Measurements from ENCODE around the gene SLC25A33. TPM values are rescaled to one million over a fixed set of nuclear protein-coding genes. Genes with fewer than 3 reads are reported as not detected.
A peak's percentile ranks its signal among the peaks of the same experiment; 100 is the strongest.
"Not testable (repeated sequence)": the region's sequence is repeated elsewhere in the genome, so short reads cannot be mapped to it uniquely, and the experiment has no call there.

SLC25A33 gene
- total and polyA plus RNA-seq, 2 donors = 4.6 to 5.8 TPM

- Histone ChIP-seq H3K36me3 (ENCODE audit: control insufficient read depth in 2 of 2, insufficient read depth in 2 of 2, low read length in 1 of 2) (no peaks in the 10 kb centered on the region), H3K27ac (ENCODE audit: low read depth in 1 of 2, low read length in 1 of 2) (no peak overlapping the region), H3K27me3 (ENCODE audit: control insufficient read depth in 2 of 2, insufficient read depth in 1 of 2, low read length in 1 of 2) (no peaks in the 10 kb centered on the region), H3K4me1 (ENCODE audit: control insufficient read depth in 2 of 2, insufficient read depth in 2 of 2, low read length in 2 of 2) (no peaks in the 10 kb centered on the region), H3K9me3 (ENCODE audit: control insufficient read depth in 2 of 2, insufficient read depth in 1 of 2, low read length in 1 of 2) (no peaks in the 10 kb centered on the region), H3K4me3 (ENCODE audit: low read length in 2 of 2) (no peak overlapping the region)
- no peak for DNase-seq (ENCODE audit: low read depth in 6 of 9, low spot score in 9 of 9)
- WGBS = 92% methylated on average over 18 of the region's 18 CpGs
These were observed 36.1 kb upstream of the SLC25A33 start for GRCh38 chr1:9503001-9503675.

GRCh38 chr1:9505143-9505542 lies 34.1 kb upstream of the SLC25A33 start:
- no peaks in the 10 kb centered on the region for H3K36me3 ChIP-seq (ENCODE audit: control insufficient read depth in 2 of 2, insufficient read depth in 2 of 2, low read length in 1 of 2)
- WGBS = 95% methylated on average over 8 of the region's 8 CpGs
- no peaks in the 10 kb centered on the region for H3K4me1 ChIP-seq (ENCODE audit: control insufficient read depth in 2 of 2, insufficient read depth in 2 of 2, low read length in 2 of 2)

GRCh38 chr1:9506901-9507300 lies 32.4 kb upstream of the SLC25A33 start:
- 95% methylated on average over 8 of the region's 8 CpGs for WGBS

More at GRCh38 chr1:9505143-9505542, 34.1 kb upstream of the SLC25A33 start:
- Histone ChIP-seq H3K27ac (ENCODE audit: low read depth in 1 of 2, low read length in 1 of 2) (no peak overlapping the region), H3K27me3 (ENCODE audit: control insufficient read depth in 2 of 2, insufficient read depth in 1 of 2, low read length in 1 of 2) (no peaks in the 10 kb centered on the region), H3K4me3 (ENCODE audit: low read length in 2 of 2) (no peak overlapping the region), H3K9me3 (ENCODE audit: control insufficient read depth in 2 of 2, insufficient read depth in 1 of 2, low read length in 1 of 2) (no peaks in the 10 kb centered on the region)
- no peak for DNase-seq (ENCODE audit: low read depth in 6 of 9, low spot score in 9 of 9)

DNA sequence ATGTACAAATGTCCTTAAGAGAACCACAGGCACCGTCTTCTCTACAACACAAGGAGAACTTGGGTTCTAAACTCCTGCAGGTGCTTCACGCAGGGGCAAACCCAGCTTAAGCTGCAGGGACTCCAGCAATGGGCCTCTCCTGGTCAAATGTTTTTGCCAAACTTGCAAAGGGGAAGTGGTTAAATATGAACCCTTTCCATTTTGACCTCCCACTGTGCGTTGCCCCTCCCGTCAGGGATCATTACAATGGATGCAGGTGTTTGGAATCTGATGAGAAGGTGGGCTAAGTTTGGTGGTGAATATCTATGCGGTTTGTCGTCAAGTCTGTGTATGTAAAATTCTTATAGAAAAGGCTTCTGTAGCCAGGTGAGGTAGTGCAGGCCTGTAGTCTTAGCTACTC lies 29.1 kb upstream of the SLC25A33 start:
- 95% methylated on average over 6 of the region's 6 CpGs for WGBS
- H3K36me3 ChIP-seq (ENCODE audit: control insufficient read depth in 2 of 2, insufficient read depth in 2 of 2, low read length in 1 of 2) = no peaks in the 10 kb centered on the region
- no peaks in the 10 kb centered on the region for H3K27me3 ChIP-seq (ENCODE audit: control insufficient read depth in 2 of 2, insufficient read depth in 1 of 2, low read length in 1 of 2)

More at GRCh38 chr1:9506901-9507300, 32.4 kb upstream of the SLC25A33 start:
- Histone ChIP-seq H3K27me3 (ENCODE audit: control insufficient read depth in 2 of 2, insufficient read depth in 1 of 2, low read length in 1 of 2) (no peaks in the 10 kb centered on the region), H3K36me3 (ENCODE audit: control insufficient read depth in 2 of 2, insufficient read depth in 2 of 2, low read length in 1 of 2) (no peaks in the 10 kb centered on the region), H3K4me3 (ENCODE audit: low read length in 2 of 2) (no peak overlapping the region), H3K27ac (ENCODE audit: low read depth in 1 of 2, low read length in 1 of 2) (no peak overlapping the region), H3K4me1 (ENCODE audit: control insufficient read depth in 2 of 2, insufficient read depth in 2 of 2, low read length in 2 of 2) (no peaks in the 10 kb centered on the region), H3K9me3 (ENCODE audit: control insufficient read depth in 2 of 2, insufficient read depth in 1 of 2, low read length in 1 of 2) (no peaks in the 10 kb centered on the region)
- no peak for DNase-seq (ENCODE audit: low read depth in 6 of 9, low spot score in 9 of 9)

GRCh38 chr1:9515550-9515949 lies 23.7 kb upstream of the SLC25A33 start:
- not testable (repeated sequence) for DNase-seq (ENCODE audit: low read depth in 6 of 9, low spot score in 9 of 9); H3K4me3 ChIP-seq (ENCODE audit: low read length in 2 of 2); H3K36me3 ChIP-seq (ENCODE audit: control insufficient read depth in 2 of 2, insufficient read depth in 2 of 2, low read length in 1 of 2); H3K27me3 ChIP-seq (ENCODE audit: control insufficient read depth in 2 of 2, insufficient read depth in 1 of 2, low read length in 1 of 2); H3K9me3 ChIP-seq (ENCODE audit: control insufficient read depth in 2 of 2, insufficient read depth in 1 of 2, low read length in 1 of 2); H3K4me1 ChIP-seq (ENCODE audit: control insufficient read depth in 2 of 2, insufficient read depth in 2 of 2, low read length in 2 of 2); H3K27ac ChIP-seq (ENCODE audit: low read depth in 1 of 2, low read length in 1 of 2)
- WGBS = 95% methylated on average over 9 of the region's 9 CpGs

More for the DNA sequence above, 29.1 kb upstream of the SLC25A33 start:
- Histone ChIP-seq H3K27ac (ENCODE audit: low read depth in 1 of 2, low read length in 1 of 2) (no peak overlapping the region), H3K4me3 (ENCODE audit: low read length in 2 of 2) (no peak overlapping the region), H3K4me1 (ENCODE audit: control insufficient read depth in 2 of 2, insufficient read depth in 2 of 2, low read length in 2 of 2) (no peaks in the 10 kb centered on the region), H3K9me3 (ENCODE audit: control insufficient read depth in 2 of 2, insufficient read depth in 1 of 2, low read length in 1 of 2) (no peaks in the 10 kb centered on the region)
- no peak for DNase-seq (ENCODE audit: low read depth in 6 of 9, low spot score in 9 of 9)

DNA sequence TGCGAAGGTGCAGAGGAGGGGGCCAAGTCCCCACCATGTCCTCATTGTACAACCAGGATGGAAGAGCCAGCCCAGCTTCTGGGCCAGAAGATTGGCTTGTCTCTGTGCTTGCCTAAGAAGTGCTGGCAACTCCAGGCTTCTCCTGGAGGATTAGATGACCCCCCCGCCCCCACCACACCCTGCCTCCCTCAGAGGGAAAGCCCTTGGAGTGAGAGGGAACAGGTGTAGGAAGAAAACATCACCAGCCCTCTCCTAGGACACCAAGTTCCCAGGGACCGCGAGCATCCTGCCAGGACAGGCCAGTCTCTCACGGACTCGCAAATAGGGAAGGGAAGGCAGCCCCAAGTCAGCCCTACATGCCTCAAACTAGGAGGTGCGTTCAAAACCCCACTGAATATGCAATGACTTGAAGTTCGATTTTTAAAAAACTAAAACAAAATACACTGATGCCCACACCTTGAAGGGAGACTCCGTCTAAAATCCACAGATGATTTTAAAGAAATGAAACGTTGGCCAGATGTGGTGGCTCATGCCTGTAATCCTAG lies 20.7 kb upstream of the SLC25A33 start:
- H3K4me1 ChIP-seq (ENCODE audit: control insufficient read depth in 2 of 2, insufficient read depth in 2 of 2, low read length in 2 of 2) = no peaks in the 10 kb centered on the region
- WGBS = 93% methylated on average over 10 of the region's 10 CpGs
- H3K27me3 ChIP-seq (ENCODE audit: control insufficient read depth in 2 of 2, insufficient read depth in 1 of 2, low read length in 1 of 2) = peaks cover 0 to 3% of the 10 kb centered on the region in 2 donors
- H3K4me3 ChIP-seq (ENCODE audit: low read length in 2 of 2) = no peak overlapping the region
- H3K27ac ChIP-seq (ENCODE audit: low read depth in 1 of 2, low read length in 1 of 2) = no peak overlapping the region
- H3K36me3 ChIP-seq (ENCODE audit: control insufficient read depth in 2 of 2, insufficient read depth in 2 of 2, low read length in 1 of 2) = no peaks in the 10 kb centered on the region
- peaks cover 2 to 4% of the 10 kb centered on the region in 2 donors for H3K9me3 ChIP-seq (ENCODE audit: control insufficient read depth in 2 of 2, insufficient read depth in 1 of 2, low read length in 1 of 2)
- no peak for DNase-seq (ENCODE audit: low read depth in 6 of 9, low spot score in 9 of 9)

- 82% methylated on average over 8 of the region's 8 CpGs for WGBS
- Histone ChIP-seq H3K27ac (ENCODE audit: low read depth in 1 of 2, low read length in 1 of 2) (no peak overlapping the region), H3K4me1 (ENCODE audit: control insufficient read depth in 2 of 2, insufficient read depth in 2 of 2, low read length in 2 of 2) (no peaks in the 10 kb centered on the region)
These were observed 18.9 kb upstream of the SLC25A33 start for GRCh38 chr1:9520411-9520810.

GRCh38 chr1:9529190-9529589 lies 10.1 kb upstream of the SLC25A33 start:
- peak in 1 of 9 donors; percentile 18 for DNase-seq (ENCODE audit: low read depth in 6 of 9, low spot score in 9 of 9)
- no peak overlapping the region for H3K27ac ChIP-seq (ENCODE audit: low read depth in 1 of 2, low read length in 1 of 2)
- 93% methylated on average over 8 of the region's 8 CpGs for WGBS
- no peaks in the 10 kb centered on the region for H3K36me3 ChIP-seq (ENCODE audit: control insufficient read depth in 2 of 2, insufficient read depth in 2 of 2, low read length in 1 of 2)
- no peaks in the 10 kb centered on the region for H3K27me3 ChIP-seq (ENCODE audit: control insufficient read depth in 2 of 2, insufficient read depth in 1 of 2, low read length in 1 of 2)
- H3K4me3 ChIP-seq (ENCODE audit: low read length in 2 of 2) = no peak overlapping the region
- no peaks in the 10 kb centered on the region for H3K4me1 ChIP-seq (ENCODE audit: control insufficient read depth in 2 of 2, insufficient read depth in 2 of 2, low read length in 2 of 2)
- no peaks in the 10 kb centered on the region for H3K9me3 ChIP-seq (ENCODE audit: control insufficient read depth in 2 of 2, insufficient read depth in 1 of 2, low read length in 1 of 2)

More at GRCh38 chr1:9520411-9520810, 18.9 kb upstream of the SLC25A33 start:
- Histone ChIP-seq H3K27me3 (ENCODE audit: control insufficient read depth in 2 of 2, insufficient read depth in 1 of 2, low read length in 1 of 2) (peaks cover 0 to 3% of the 10 kb centered on the region in 2 donors), H3K9me3 (ENCODE audit: control insufficient read depth in 2 of 2, insufficient read depth in 1 of 2, low read length in 1 of 2) (peaks cover 2 to 4% of the 10 kb centered on the region in 2 donors), H3K4me3 (ENCODE audit: low read length in 2 of 2) (no peak overlapping the region), H3K36me3 (ENCODE audit: control insufficient read depth in 2 of 2, insufficient read depth in 2 of 2, low read length in 1 of 2) (no peaks in the 10 kb centered on the region)
- no peak for DNase-seq (ENCODE audit: low read depth in 6 of 9, low spot score in 9 of 9)

- H3K27ac ChIP-seq (ENCODE audit: low read depth in 1 of 2, low read length in 1 of 2) = no peak overlapping the region
- 96% methylated on average over 4 of the region's 4 CpGs for WGBS
- DNase-seq (ENCODE audit: low read depth in 6 of 9, low spot score in 9 of 9) = no peak
- H3K27me3 ChIP-seq (ENCODE audit: control insufficient read depth in 2 of 2, insufficient read depth in 1 of 2, low read length in 1 of 2) = no peaks in the 10 kb centered on the region
- H3K9me3 ChIP-seq (ENCODE audit: control insufficient read depth in 2 of 2, insufficient read depth in 1 of 2, low read length in 1 of 2) = no peaks in the 10 kb centered on the region
- H3K4me1 ChIP-seq (ENCODE audit: control insufficient read depth in 2 of 2, insufficient read depth in 2 of 2, low read length in 2 of 2) = no peaks in the 10 kb centered on the region
- H3K36me3 ChIP-seq (ENCODE audit: control insufficient read depth in 2 of 2, insufficient read depth in 2 of 2, low read length in 1 of 2) = no peaks in the 10 kb centered on the region
- no peak overlapping the region for H3K4me3 ChIP-seq (ENCODE audit: low read length in 2 of 2)
These were observed 8.9 kb upstream of the SLC25A33 start for GRCh38 chr1:9530320-9530719.
